HEK293T (cell line): ENCODE data around the gene CCDC71L.

Source experiments
- CTCF ChIA-PET: fragments of 350-600 bp; formaldehyde crosslinking; extraction: SDS; loops from one replicate; lab custom pipeline; 2021; ENCODE audit warnings: antibody characterized with exemption, inconsistent platforms; lab: Yijun Ruan, JAX
- POLR2A ChIA-PET: fragments of 350-600 bp; formaldehyde crosslinking; extraction: SDS; loops from one replicate; lab custom pipeline; 2020; ENCODE audit warnings: antibody characterized with exemption, inconsistent platforms; lab: Yijun Ruan, JAX
- DNase-seq: peaks from one replicate; pipeline ENCODE4 v3.0.0; 2012; ENCODE audit warnings: mixed read lengths; ENCODE audit errors: extremely low spot score
- ARNT ChIP-seq: fragments of 450-650 bp; IDR thresholded peaks from 2 replicates; pipeline ENCODE4 v1.6.1; 2017; ENCODE audit warnings: mild to moderate bottlenecking
- BHLHE40 ChIP-seq: fragments of 450-650 bp; IDR thresholded peaks from 2 replicates; pipeline ENCODE4 v1.6.1; 2016; ENCODE audit warnings: mild to moderate bottlenecking, moderate library complexity, borderline replicate concordance
- CTBP1 ChIP-seq: fragments of 450-650 bp; IDR thresholded peaks from 2 replicates; pipeline ENCODE4 v1.6.1; 2016; ENCODE audit warnings: borderline replicate concordance
- ELF4 ChIP-seq: fragments of 450-650 bp; IDR thresholded peaks from 2 replicates; pipeline ENCODE4 v1.6.1; 2017; ENCODE audit warnings: antibody characterized with exemption
- FOXA1 ChIP-seq: fragments of 450-650 bp; IDR thresholded peaks from 2 replicates; pipeline ENCODE4 v1.6.1; 2016; ENCODE audit warnings: mild to moderate bottlenecking
- FOXK2 ChIP-seq: fragments of 450-650 bp; IDR thresholded peaks from 2 replicates; pipeline ENCODE4 v1.6.1; 2016; ENCODE audit warnings: mild to moderate bottlenecking
- FOXM1 ChIP-seq: fragments of 450-650 bp; IDR thresholded peaks from 2 replicates; pipeline ENCODE4 v1.6.1; 2017; ENCODE audit warnings: mild to moderate bottlenecking, borderline replicate concordance
- HDGF ChIP-seq: fragments of 450-650 bp; IDR thresholded peaks from 2 replicates; pipeline ENCODE4 v1.6.1; 2017; ENCODE audit warnings: antibody characterized with exemption, borderline replicate concordance
- L3MBTL2 ChIP-seq: fragments of 450-650 bp; conservative IDR thresholded peaks from 2 replicates; pipeline ENCODE4 v1.6.1; 2016; ENCODE audit warnings: mild to moderate bottlenecking
- LEF1 ChIP-seq: fragments of 450-650 bp; IDR thresholded peaks from 2 replicates; pipeline ENCODE4 v1.6.1; 2017; ENCODE audit warnings: mild to moderate bottlenecking, borderline replicate concordance
- NFRKB ChIP-seq: fragments of 450-650 bp; IDR thresholded peaks from 2 replicates; pipeline ENCODE4 v1.6.1; 2016; ENCODE audit warnings: mild to moderate bottlenecking, moderate library complexity
- SP1 ChIP-seq: fragments of 450-650 bp; IDR thresholded peaks from 2 replicates; pipeline ENCODE4 v1.6.1; 2017
- SUZ12 ChIP-seq: fragments of 450-650 bp; IDR thresholded peaks from 2 replicates; pipeline ENCODE4 v1.6.1; 2016; ENCODE audit warnings: mild to moderate bottlenecking
- TARDBP ChIP-seq: fragments of 450-650 bp; IDR thresholded peaks from 2 replicates; pipeline ENCODE4 v1.6.1; 2016
- ZNF384 ChIP-seq: fragments of 450-650 bp; IDR thresholded peaks from 2 replicates; pipeline ENCODE4 v1.6.1; 2016
- TF ChIP-seq, protein P1 (sequence below): fragments of 450-650 bp; IDR thresholded peaks from 2 replicates; pipeline ENCODE4 v1.6.1; 2016

The CCDC71L gene

DNA sequence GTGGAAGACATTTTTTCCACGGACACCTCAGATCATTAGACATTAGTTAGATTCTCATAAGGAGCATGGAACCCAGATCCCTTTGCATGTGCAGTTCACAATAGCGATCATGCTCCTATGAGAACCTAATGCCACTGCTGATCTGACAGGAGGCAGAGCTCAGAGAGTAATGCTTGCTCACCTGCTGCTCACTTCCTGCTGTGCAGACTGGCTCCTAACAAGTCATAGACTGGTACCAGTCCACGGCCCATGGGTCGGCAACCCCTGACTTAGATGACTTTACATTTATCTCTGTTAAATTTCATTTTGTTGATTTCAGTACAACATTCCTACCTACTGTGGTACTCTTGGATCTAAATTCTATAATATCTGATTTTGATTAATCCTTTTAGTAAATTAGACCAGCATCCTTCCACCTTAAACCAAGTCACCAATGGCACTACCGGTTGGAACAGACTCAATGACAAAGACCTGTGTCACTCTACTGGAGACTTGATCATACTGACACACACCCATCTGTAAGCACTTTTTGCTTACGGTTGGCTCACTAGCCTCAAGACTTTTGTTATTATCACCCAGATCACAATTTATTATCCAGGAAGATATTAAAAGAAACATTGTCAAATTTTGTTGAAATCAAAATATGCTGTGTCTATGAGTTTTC is 8.0 kb upstream of the CCDC71L start:
- DNase-seq: no peak
- CTCF ChIA-PET: no interaction called here
- no peak for TF ChIP-seq BHLHE40
- TF ChIP-seq SP1: no peak
- TF ChIP-seq L3MBTL2: no peak
- no peak for TF ChIP-seq ARNT
- TF ChIP-seq ZNF384: no peak
- TF ChIP-seq CTBP1: no peak
- TF ChIP-seq ELF4: no peak
- no peak for TF ChIP-seq NFRKB
- TF ChIP-seq, protein P1, sequence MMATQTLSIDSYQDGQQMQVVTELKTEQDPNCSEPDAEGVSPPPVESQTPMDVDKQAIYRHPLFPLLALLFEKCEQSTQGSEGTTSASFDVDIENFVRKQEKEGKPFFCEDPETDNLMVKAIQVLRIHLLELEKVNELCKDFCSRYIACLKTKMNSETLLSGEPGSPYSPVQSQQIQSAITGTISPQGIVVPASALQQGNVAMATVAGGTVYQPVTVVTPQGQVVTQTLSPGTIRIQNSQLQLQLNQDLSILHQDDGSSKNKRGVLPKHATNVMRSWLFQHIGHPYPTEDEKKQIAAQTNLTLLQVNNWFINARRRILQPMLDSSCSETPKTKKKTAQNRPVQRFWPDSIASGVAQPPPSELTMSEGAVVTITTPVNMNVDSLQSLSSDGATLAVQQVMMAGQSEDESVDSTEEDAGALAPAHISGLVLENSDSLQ: no peak
- no peak for TF ChIP-seq FOXK2
- no peak for TF ChIP-seq HDGF
- TF ChIP-seq SUZ12: no peak
- no peak for TF ChIP-seq FOXM1
- no peak for TF ChIP-seq LEF1
- POLR2A ChIA-PET: no interaction called here

DNA sequence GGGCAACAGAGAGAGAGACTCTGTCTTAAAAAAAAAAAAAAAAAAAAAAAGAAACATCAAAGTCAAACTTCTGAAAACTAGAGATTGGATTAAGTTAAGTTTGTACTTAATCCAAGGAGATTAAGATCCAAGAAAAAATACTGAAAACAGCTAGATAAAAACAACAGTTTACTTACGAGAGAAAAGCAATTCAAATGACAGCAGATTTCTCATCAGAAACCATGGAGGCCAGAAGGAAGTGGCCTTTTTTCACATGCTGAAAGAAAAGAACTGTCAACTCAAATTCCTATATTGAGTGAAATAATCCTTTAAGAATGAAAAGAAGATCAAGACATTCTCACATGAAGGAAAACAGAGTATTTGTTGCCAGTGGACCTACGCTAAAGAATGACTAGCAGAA is 5.4 kb upstream of the CCDC71L start:
- CTCF ChIA-PET: no interaction called here
- TF ChIP-seq CTBP1 (no peak), HDGF (no peak), LEF1 (no peak), FOXA1 (no peak), ARNT (no peak), FOXK2 (no peak), TARDBP (no peak), SUZ12 (no peak), L3MBTL2 (no peak), ZNF384 (no peak), ELF4 (no peak), SP1 (no peak), FOXM1 (no peak)
- DNase-seq: no peak
- POLR2A ChIA-PET: no interaction called here

DNA sequence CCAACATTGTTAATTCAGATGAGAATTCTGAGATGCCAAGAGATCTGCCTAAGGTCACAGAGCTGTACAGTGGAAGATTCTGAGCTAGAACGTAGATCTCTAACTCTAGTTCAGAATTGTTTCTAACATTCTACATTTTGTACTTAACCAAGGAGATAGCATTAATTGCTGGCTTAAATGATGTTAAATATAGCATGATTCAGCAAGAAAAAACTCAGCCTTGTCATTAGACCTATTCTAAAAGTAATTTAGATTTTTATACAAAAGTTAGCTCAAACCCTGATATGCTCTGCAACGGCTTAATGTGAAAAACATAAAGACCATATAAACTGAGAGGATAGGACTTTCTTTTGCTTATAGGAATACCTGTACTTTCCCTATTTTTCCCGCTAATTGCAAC is 3.4 kb upstream of the CCDC71L start:
- POLR2A ChIA-PET: interaction anchor here (1.0 kb wide), 1 partner anchor 379 kb away, joined by 3 read pairs; no protein-coding TSS in a partner anchor
- no peak for DNase-seq
- CTCF ChIA-PET: no interaction called here
- TF ChIP-seq ELF4: no peak
- no peak for TF ChIP-seq ZNF384
- TF ChIP-seq TARDBP: no peak
- no peak for TF ChIP-seq LEF1
- TF ChIP-seq FOXA1: no peak
- no peak for TF ChIP-seq SUZ12
- TF ChIP-seq CTBP1: no peak
- no peak for TF ChIP-seq NFRKB
- no peak for TF ChIP-seq L3MBTL2
- no peak for TF ChIP-seq HDGF
- TF ChIP-seq, protein P1: no peak
- TF ChIP-seq ARNT: no peak
- TF ChIP-seq FOXK2: no peak

- CTCF ChIA-PET: interaction anchor here (1.0 kb wide), 1 partner anchor 120 kb away, joined by 3 read pairs; no protein-coding TSS in a partner anchor
- TF ChIP-seq L3MBTL2 (peak; percentile 63), CTBP1 (no peak)
- DNase-seq: peak; percentile 78
- POLR2A ChIA-PET: interaction anchor here (0.6 to 2.0 kb wide), 6 partner anchors 19 to 143 kb away, joined by 3 to 5 read pairs (median 3); no protein-coding TSS in a partner anchor
Observed at GRCh38 chr7:106659963-106660861, 746 bp downstream of the CCDC71L start.

GRCh38 chr7:106659166-106659962 is 1.6 kb downstream of the CCDC71L start:
- POLR2A ChIA-PET: interaction anchor here (1.1 kb wide), 1 partner anchor 63 kb away, joined by 3 read pairs; no protein-coding TSS in a partner anchor
- CTCF ChIA-PET: interaction anchor here (0.7 to 1.0 kb wide), 2 partner anchors 64 to 119 kb away, joined by 3 read pairs; no protein-coding TSS in a partner anchor
- no peak for DNase-seq
- no peak for TF ChIP-seq ARNT
- no peak for TF ChIP-seq ELF4
- no peak for TF ChIP-seq SP1
- TF ChIP-seq CTBP1: no peak
- no peak for TF ChIP-seq FOXM1
- no peak for TF ChIP-seq L3MBTL2
- no peak for TF ChIP-seq TARDBP
